Vagina (tissue), 2 donors: ENCODE results near the gene PPFIA2.

Experiments used
- POLR2A ChIP-seq, 2 donors: fragments of 450-650 bp; IDR thresholded peaks; one replicate each; pipeline ENCODE4 v1.6.1; 2017; ENCODE audit warnings: antibody characterized with exemption in 2 of 2, mild to moderate bottlenecking in 2 of 2, moderate library complexity in 2 of 2
- POLR2AphosphoS5 ChIP-seq, 2 donors: sonication (generic); formaldehyde crosslinking; IDR thresholded peaks; one replicate each; pipeline ENCODE4 v1.9.0; 2017; ENCODE audit warnings: antibody characterized with exemption in 2 of 2, mild to moderate bottlenecking in 2 of 2, low read depth in 1 of 2; ENCODE audit not compliant: insufficient read depth in 1 of 2
- TF ChIP-seq, protein P1 (sequence below), 3 experiments: fragments of 450-650 bp in 2 of 3; fragments of 200-600 bp in 1 of 3; sonication (generic) in 1 of 3; IDR thresholded peaks; one replicate each; pipeline ENCODE4 v1.5.1; 2017 to 2019; ENCODE audit warnings: antibody characterized with exemption in 3 of 3, mild to moderate bottlenecking in 2 of 3, moderate library complexity in 2 of 3

DNA sequence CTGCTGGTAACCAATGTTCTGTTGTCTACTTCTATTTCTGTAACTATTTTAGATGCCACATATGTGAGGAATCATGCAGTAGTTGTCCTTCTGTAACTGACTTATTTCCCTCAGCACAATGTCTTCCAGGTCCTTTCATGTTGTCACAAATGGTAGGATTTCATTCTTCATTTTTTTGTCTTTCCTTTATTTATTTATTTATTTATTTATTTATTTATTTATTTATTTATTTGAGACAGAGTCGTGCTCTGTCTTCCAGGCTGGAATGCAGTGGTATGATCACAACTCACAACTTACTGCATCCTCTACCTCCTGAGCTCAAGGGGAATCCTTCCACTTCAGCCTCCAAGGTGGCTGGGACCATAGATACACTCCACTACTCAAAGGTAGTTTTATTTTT is 288.2 kb downstream of the PPFIA2 start:
- TF ChIP-seq, protein P1, sequence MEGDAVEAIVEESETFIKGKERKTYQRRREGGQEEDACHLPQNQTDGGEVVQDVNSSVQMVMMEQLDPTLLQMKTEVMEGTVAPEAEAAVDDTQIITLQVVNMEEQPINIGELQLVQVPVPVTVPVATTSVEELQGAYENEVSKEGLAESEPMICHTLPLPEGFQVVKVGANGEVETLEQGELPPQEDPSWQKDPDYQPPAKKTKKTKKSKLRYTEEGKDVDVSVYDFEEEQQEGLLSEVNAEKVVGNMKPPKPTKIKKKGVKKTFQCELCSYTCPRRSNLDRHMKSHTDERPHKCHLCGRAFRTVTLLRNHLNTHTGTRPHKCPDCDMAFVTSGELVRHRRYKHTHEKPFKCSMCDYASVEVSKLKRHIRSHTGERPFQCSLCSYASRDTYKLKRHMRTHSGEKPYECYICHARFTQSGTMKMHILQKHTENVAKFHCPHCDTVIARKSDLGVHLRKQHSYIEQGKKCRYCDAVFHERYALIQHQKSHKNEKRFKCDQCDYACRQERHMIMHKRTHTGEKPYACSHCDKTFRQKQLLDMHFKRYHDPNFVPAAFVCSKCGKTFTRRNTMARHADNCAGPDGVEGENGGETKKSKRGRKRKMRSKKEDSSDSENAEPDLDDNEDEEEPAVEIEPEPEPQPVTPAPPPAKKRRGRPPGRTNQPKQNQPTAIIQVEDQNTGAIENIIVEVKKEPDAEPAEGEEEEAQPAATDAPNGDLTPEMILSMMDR (IDR thresholded peaks at IDR 0.05): no peak
- TF ChIP-seq POLR2AphosphoS5 (IDR thresholded peaks at IDR 0.05; ENCODE audit: insufficient read depth in 1 of 2, low read depth in 1 of 2) (no peak), POLR2A (IDR thresholded peaks at IDR 0.05) (no peak)
